Measurements from ENCODE around the gene RAB3IP.

DNA sequence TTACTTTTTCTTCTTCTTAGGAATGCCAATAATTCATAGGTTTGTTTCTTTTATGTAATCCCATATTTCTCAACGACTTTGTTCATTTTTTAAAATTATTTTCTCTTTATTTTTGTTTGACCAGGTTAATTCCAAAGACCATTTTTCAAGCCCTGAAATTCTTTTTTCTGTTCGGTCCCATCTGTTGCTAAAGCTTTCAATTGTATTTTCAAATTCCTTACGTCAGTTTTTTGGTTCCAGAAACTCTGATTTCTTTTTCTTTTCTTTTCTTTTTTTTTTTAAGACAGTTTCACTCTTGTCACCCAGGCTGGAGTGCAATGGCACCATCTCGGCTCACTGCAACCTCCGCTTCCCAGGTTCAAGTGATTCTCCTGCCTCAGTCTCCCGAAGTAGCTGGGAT is 27.6 kb downstream of the RAB3IP start:
- no peak for TF ChIP-seq CTCF (IDR thresholded peaks at IDR 0.05; ENCODE audit: low read depth, low read length)
- TF ChIP-seq EZH2phosphoT487 (IDR thresholded peaks at IDR 0.05; ENCODE audit: low read depth): no peak

Data from OCI-LY3 (cell line).